Trophoblast cell (in vitro differentiated cells and primary cell): Measurements from ENCODE around the gene FAAH.
"Not testable (repeated sequence)": the region's sequence is repeated elsewhere in the genome, so short reads cannot be mapped to it uniquely, and the experiment has no call there.

Experiments used
- DNase-seq, 2 donors: peaks; one replicate each; pipeline ENCODE4 v3.0.0-alpha.2; 2016
- H2AFZ ChIP-seq: 2 replicates; pipeline ENCODE4 v1.6.1; 2013; ENCODE audit warnings: low read length, moderate library complexity, mild to moderate bottlenecking; ENCODE audit not compliant: insufficient read depth, poor library complexity
- H2AK5ac ChIP-seq: 2 replicates; pipeline ENCODE4 v1.6.1; 2013; ENCODE audit warnings: mild to moderate bottlenecking, low read length
- H2BK120ac ChIP-seq: 2 replicates; pipeline ENCODE4 v1.6.1; 2013; ENCODE audit warnings: low read length, mild to moderate bottlenecking, moderate library complexity; ENCODE audit not compliant: insufficient read depth, poor library complexity
- H2BK12ac ChIP-seq: 2 replicates; pipeline ENCODE4 v1.6.1; 2013; ENCODE audit warnings: mild to moderate bottlenecking, low read length, moderate library complexity
- H2BK5ac ChIP-seq: 2 replicates; pipeline ENCODE4 v1.6.1; 2013; ENCODE audit warnings: low read length, low read depth, moderate library complexity, mild to moderate bottlenecking; ENCODE audit not compliant: poor library complexity
- H3K14ac ChIP-seq: 2 replicates; pipeline ENCODE4 v1.6.1; 2013; ENCODE audit warnings: mild to moderate bottlenecking, low read length
- H3K18ac ChIP-seq: 2 replicates; pipeline ENCODE4 v1.6.1; 2013; ENCODE audit warnings: mild to moderate bottlenecking, low read length
- H3K23ac ChIP-seq: 2 replicates; pipeline ENCODE4 v1.6.1; 2013; ENCODE audit warnings: low read length
- H3K27ac ChIP-seq: 2 replicates; pipeline ENCODE4 v1.5.1; 2013; ENCODE audit warnings: low read depth, mild to moderate bottlenecking, inconsistent platforms, low read length, moderate library complexity
- H3K27me3 ChIP-seq: 2 replicates; pipeline ENCODE4 v1.6.1; 2013; ENCODE audit warnings: inconsistent platforms, mild to moderate bottlenecking, low read length, moderate library complexity; ENCODE audit not compliant: insufficient read depth
- H3K36me3 ChIP-seq, 2 experiments: 1 replicate in 1 of 2; 2 replicates in 1 of 2; pipeline ENCODE4 v1.6.1; 2013; ENCODE audit warnings: low read length in 2 of 2, mild to moderate bottlenecking in 2 of 2, moderate library complexity in 1 of 2; ENCODE audit not compliant: insufficient read depth in 2 of 2, control insufficient read depth in 1 of 2
- H3K4ac ChIP-seq: 2 replicates; pipeline ENCODE4 v1.6.1; 2013; ENCODE audit warnings: low read depth, mild to moderate bottlenecking, low read length, moderate library complexity
- H3K4me1 ChIP-seq, 2 experiments: 1 replicate in 1 of 2; 2 replicates in 1 of 2; pipeline ENCODE4 v1.6.1; 2013; ENCODE audit warnings: low read length in 2 of 2, mild to moderate bottlenecking in 2 of 2, moderate library complexity in 1 of 2; ENCODE audit not compliant: insufficient read depth in 2 of 2, control insufficient read depth in 1 of 2
- H3K4me2 ChIP-seq: 2 replicates; pipeline ENCODE4 v1.6.1; 2013; ENCODE audit warnings: inconsistent platforms, mild to moderate bottlenecking, low read length, moderate library complexity
- H3K4me3 ChIP-seq: 2 replicates; pipeline ENCODE4 v1.5.1; 2013; ENCODE audit warnings: mild to moderate bottlenecking, low read depth, low read length, inconsistent platforms
- H3K79me1 ChIP-seq: one replicate; pipeline ENCODE4 v1.6.1; 2013; ENCODE audit warnings: low read length
- H3K79me2 ChIP-seq: 2 replicates; pipeline ENCODE4 v1.6.1; 2013; ENCODE audit warnings: low read length, mild to moderate bottlenecking; ENCODE audit not compliant: control insufficient read depth, insufficient read depth, poor library complexity
- H3K9ac ChIP-seq: 2 replicates; pipeline ENCODE4 v1.6.1; 2013; ENCODE audit warnings: mild to moderate bottlenecking, low read length
- H3K9me3 ChIP-seq: 2 replicates; pipeline ENCODE4 v1.6.1; 2013; ENCODE audit warnings: low read depth, mild to moderate bottlenecking, control low read depth, inconsistent platforms, low read length; ENCODE audit not compliant: insufficient read depth
- H4K12ac ChIP-seq: 2 replicates; pipeline ENCODE4 v1.6.1; 2013; ENCODE audit warnings: low read depth, mild to moderate bottlenecking, low read length, moderate library complexity
- H4K8ac ChIP-seq: 2 replicates; pipeline ENCODE4 v1.6.1; 2013; ENCODE audit warnings: low read depth, mild to moderate bottlenecking, low read length, moderate library complexity
- H4K91ac ChIP-seq: one replicate; pipeline ENCODE4 v1.6.1; 2013; ENCODE audit warnings: low read depth, mild to moderate bottlenecking, low read length, moderate library complexity
- WGBS: extraction: QIAGEN DNeasy Blood & Tissue Kit; methylation state at CpG from one replicate; pipeline ENCODE4 v1.1.7; 2013; ENCODE audit warnings: missing lambda C conversion rate; ENCODE audit not compliant: insufficient read length, insufficient coverage; ENCODE audit errors: extremely low coverage; 5-methylcytosine and 5-hydroxymethylcytosine counted together

FAAH gene

DNA sequence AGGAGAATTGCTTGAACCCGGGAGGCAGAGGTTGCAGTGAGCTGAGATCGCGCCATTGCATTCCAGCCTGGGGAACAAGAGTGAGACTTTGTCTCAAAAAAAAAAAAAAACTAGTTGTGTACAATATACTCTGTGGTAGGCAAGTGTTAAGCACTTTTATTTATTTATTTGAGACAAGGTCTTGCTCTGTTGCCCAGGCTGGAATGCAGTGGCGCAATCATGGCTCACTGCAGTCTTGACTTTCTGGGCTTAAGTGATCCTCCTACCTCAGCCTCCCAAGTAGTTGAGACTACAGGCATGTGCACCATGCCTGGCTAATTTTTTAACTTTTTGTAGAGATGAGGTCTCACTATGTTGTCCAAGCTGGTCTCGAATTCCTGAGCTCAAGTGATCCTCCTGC, 38.2 kb upstream of the FAAH start:
- H3K79me2 ChIP-seq, H2BK5ac ChIP-seq, DNase-seq, H2AK5ac ChIP-seq, H3K79me1 ChIP-seq, H3K14ac ChIP-seq, H2BK12ac ChIP-seq, H3K4me3 ChIP-seq, H3K4me1 ChIP-seq, H3K23ac ChIP-seq, H3K27me3 ChIP-seq, H2AFZ ChIP-seq, H4K12ac ChIP-seq, H3K4ac ChIP-seq, H3K9me3 ChIP-seq, H4K91ac ChIP-seq, H2BK120ac ChIP-seq, H3K27ac ChIP-seq, H4K8ac ChIP-seq, H3K9ac ChIP-seq, H3K18ac ChIP-seq, H3K4me2 ChIP-seq: not testable (repeated sequence)
- no CpG with 5 or more reads among the region's 5 CpGs for WGBS
- peaks cover 27 to 33% of the 10 kb centered on the region in 2 experiments for H3K36me3 ChIP-seq

DNA sequence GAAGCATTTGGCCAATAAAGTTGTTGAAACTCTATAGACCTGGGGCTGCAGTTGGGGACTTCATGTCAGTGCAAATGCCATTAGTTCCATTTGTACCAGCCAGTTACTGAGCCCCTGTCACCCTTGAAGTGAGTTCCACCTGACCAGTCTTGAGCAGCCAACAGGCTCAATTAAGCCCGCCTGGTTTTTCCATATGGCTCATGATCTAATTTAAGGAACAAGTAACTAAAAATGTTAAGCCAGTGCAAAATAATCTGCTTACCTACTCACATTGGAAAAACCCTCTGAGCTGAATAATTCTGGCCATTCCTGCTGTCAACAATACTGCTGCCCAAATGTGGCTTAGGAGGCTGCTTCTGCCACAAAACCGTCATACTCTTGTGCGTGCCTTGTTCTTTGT, 32.0 kb upstream of the FAAH start:
- H3K4me2 ChIP-seq = no peak overlapping the region
- no peak overlapping the region for H3K27ac ChIP-seq
- H3K23ac ChIP-seq = no peak overlapping the region
- no peak for DNase-seq
- H3K9ac ChIP-seq = no peak overlapping the region
- no peaks in the 10 kb centered on the region for H3K79me1 ChIP-seq
- no peaks in the 10 kb centered on the region for H3K27me3 ChIP-seq
- H2BK5ac ChIP-seq = no peak overlapping the region
- no peak overlapping the region for H2AK5ac ChIP-seq
- peaks cover 1% of the 10 kb centered on the region for H3K9me3 ChIP-seq
- no peak overlapping the region for H4K91ac ChIP-seq
- H3K4ac ChIP-seq = no peak overlapping the region
- H4K8ac ChIP-seq = no peak overlapping the region
- no CpG with 5 or more reads among the region's 3 CpGs for WGBS
- no peak overlapping the region for H4K12ac ChIP-seq
- H2BK12ac ChIP-seq = no peak overlapping the region
- H3K79me2 ChIP-seq = no peaks in the 10 kb centered on the region
- H3K4me1 ChIP-seq = no peaks in the 10 kb centered on the region
- no peak overlapping the region for H3K4me3 ChIP-seq
- no peak overlapping the region for H3K18ac ChIP-seq
- H3K14ac ChIP-seq = no peak overlapping the region
- H2BK120ac ChIP-seq = no peak overlapping the region
- peaks cover 15 to 39% of the 10 kb centered on the region in 2 experiments for H3K36me3 ChIP-seq
- H2AFZ ChIP-seq = no peak overlapping the region

DNA sequence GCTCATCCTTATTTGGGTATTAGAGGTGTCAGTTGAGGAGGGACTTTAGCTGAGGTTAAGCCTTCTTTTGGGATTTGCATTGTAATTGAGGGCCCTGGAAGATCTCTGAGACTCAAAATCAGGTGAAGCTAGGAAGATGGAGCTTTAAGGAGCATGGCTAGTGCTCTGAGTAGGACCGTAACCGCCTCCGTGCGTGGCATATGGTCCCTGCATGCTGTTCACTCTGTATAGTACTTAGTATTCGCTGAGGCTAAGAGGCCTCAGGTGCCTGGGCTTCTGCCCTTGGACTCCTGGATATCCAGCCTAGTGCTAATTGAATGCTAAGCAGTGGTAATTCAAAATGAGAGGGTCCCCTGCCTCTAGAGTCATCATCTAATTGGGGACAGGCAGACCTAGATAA, 31.0 kb upstream of the FAAH start:
- Histone ChIP-seq H3K4ac (no peak overlapping the region), H3K9ac (no peak overlapping the region), H3K14ac (no peak overlapping the region), H2AFZ (no peak overlapping the region), H3K36me3 (peaks cover 15 to 36% of the 10 kb centered on the region in 2 experiments), H3K9me3 (peaks cover 1% of the 10 kb centered on the region), H3K18ac (no peak overlapping the region), H2BK12ac (no peak overlapping the region), H3K4me3 (no peak overlapping the region), H3K79me1 (no peaks in the 10 kb centered on the region), H4K8ac (no peak overlapping the region), H2BK120ac (no peak overlapping the region), H3K4me1 (no peaks in the 10 kb centered on the region), H3K23ac (peak overlapping the region; percentile 73), H2BK5ac (no peak overlapping the region), H4K91ac (no peak overlapping the region), H2AK5ac (no peak overlapping the region), H4K12ac (no peak overlapping the region), H3K79me2 (no peaks in the 10 kb centered on the region), H3K27me3 (no peaks in the 10 kb centered on the region), H3K27ac (no peak overlapping the region), H3K4me2 (no peak overlapping the region)
- no peak for DNase-seq
- WGBS = no CpG with 5 or more reads among the region's 5 CpGs

DNA sequence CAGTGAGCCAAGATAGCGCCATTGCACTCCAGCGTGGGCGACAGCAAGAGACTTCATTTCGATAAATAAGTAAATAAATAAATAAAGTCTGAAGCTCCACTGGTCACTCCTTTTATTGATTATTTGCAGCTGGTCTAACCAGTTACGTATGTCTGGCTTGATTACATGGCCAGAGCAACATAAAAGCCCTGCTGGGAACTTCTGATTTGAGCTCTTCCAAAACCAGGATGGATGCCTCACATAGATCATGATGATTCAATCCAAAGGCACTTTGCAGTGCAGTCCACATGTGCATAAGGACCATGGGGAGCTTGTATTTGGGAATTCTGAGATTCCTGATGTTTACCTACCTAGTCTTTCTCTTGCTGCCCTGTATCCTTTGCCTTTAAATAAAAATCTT, 29.5 kb upstream of the FAAH start:
- Histone ChIP-seq H3K9ac (no peak overlapping the region), H4K8ac (no peak overlapping the region), H3K14ac (no peak overlapping the region), H4K91ac (no peak overlapping the region), H2BK120ac (no peak overlapping the region), H3K27me3 (no peaks in the 10 kb centered on the region), H3K4me3 (no peak overlapping the region), H3K4me1 (no peaks in the 10 kb centered on the region), H2AFZ (no peak overlapping the region), H3K36me3 (peaks cover 16 to 39% of the 10 kb centered on the region in 2 experiments), H2BK5ac (no peak overlapping the region), H3K79me2 (no peaks in the 10 kb centered on the region), H3K27ac (no peak overlapping the region), H3K18ac (no peak overlapping the region), H2BK12ac (no peak overlapping the region), H2AK5ac (no peak overlapping the region), H3K23ac (no peak overlapping the region), H3K79me1 (no peaks in the 10 kb centered on the region), H3K9me3 (peaks cover 1% of the 10 kb centered on the region), H4K12ac (no peak overlapping the region), H3K4me2 (no peak overlapping the region), H3K4ac (no peak overlapping the region)
- peak; percentile 23 to 57 for DNase-seq
- WGBS = no CpG with 5 or more reads among the region's 5 CpGs
